ENCODE data around the gene FRY.

FRY gene

GRCh38 chr13:32222046-32222676, 190.6 kb downstream of the FRY start:
- Histone ChIP-seq H3K4me1 (ENCODE audit: control insufficient read depth, insufficient read depth, low read length) (peaks cover 3% of the 10 kb centered on the region), H3K9me3 (ENCODE audit: control insufficient read depth, low read length) (no peaks in the 10 kb centered on the region), H3K27me3 (replicated peaks; ENCODE audit: control insufficient read depth, insufficient read depth, low read length) (no peaks in the 10 kb centered on the region), H3K4me3 (ENCODE audit: low read length) (no peak overlapping the region), H3K9ac (ENCODE audit: low read length) (no peak overlapping the region), H3K36me3 (ENCODE audit: control insufficient read depth, insufficient read depth, low read length, severe bottlenecking) (peaks cover 8% of the 10 kb centered on the region)
- no peak for DNase-seq (ENCODE audit: low read depth)

DNA sequence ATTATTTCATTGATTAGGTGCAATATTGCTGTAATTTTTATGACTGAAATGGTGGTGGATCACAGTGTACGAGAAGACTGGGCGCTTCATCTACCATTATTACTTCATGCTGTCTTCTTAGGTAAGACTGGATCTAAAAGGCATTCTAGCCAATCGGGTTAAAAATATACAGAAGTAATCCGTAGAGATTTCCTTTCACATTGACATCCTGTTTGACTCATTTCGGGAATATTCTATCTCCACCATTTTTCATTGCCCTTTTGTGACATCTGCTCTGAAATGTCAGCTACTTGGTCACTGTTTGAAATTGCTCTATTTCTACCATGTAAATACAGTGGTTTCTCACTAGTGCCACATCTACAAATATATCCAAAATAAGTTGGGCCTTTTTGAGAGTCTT, 193.3 kb downstream of the FRY start:
- Histone ChIP-seq H3K4me1 (ENCODE audit: control insufficient read depth, insufficient read depth, low read length) (peaks cover 3% of the 10 kb centered on the region), H3K4me3 (ENCODE audit: low read length) (no peak overlapping the region), H3K36me3 (ENCODE audit: control insufficient read depth, insufficient read depth, low read length, severe bottlenecking) (peaks cover 13% of the 10 kb centered on the region), H3K9me3 (ENCODE audit: control insufficient read depth, low read length) (no peaks in the 10 kb centered on the region), H3K27me3 (replicated peaks; ENCODE audit: control insufficient read depth, insufficient read depth, low read length) (no peaks in the 10 kb centered on the region), H3K9ac (ENCODE audit: low read length) (no peak overlapping the region)
- no peak for DNase-seq (ENCODE audit: low read depth)

DNA sequence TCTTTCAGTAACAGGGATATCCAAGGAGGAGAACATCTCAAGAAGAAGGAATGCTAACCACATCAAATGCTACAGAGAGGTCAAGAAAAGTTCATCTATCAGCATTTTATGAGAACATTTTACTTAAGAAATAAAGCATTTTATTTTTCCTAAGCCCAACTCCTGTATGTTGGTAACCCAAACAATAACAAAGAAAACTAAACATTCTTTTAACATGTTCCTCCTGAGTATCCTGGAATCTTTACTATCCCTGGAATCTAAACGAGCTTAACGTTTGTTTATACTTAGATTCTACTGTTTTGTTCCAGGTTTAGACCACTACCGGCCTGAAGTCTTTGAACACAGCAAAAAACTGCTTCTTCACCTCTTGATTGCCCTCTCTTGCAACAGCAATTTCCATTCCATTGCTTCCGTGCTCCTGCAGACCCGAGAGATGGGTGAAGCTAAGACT, 193.9 kb downstream of the FRY start:
- H3K36me3 ChIP-seq (ENCODE audit: control insufficient read depth, insufficient read depth, low read length, severe bottlenecking): peaks cover 13% of the 10 kb centered on the region
- DNase-seq (ENCODE audit: low read depth): peak; percentile 74
- H3K9me3 ChIP-seq (ENCODE audit: control insufficient read depth, low read length): no peaks in the 10 kb centered on the region
- no peaks in the 10 kb centered on the region for H3K27me3 ChIP-seq (replicated peaks; ENCODE audit: control insufficient read depth, insufficient read depth, low read length)
- H3K4me1 ChIP-seq (ENCODE audit: control insufficient read depth, insufficient read depth, low read length): peaks cover 3% of the 10 kb centered on the region
- H3K4me3 ChIP-seq (ENCODE audit: low read length): no peak overlapping the region
- H3K9ac ChIP-seq (ENCODE audit: low read length): no peak overlapping the region

DNA sequence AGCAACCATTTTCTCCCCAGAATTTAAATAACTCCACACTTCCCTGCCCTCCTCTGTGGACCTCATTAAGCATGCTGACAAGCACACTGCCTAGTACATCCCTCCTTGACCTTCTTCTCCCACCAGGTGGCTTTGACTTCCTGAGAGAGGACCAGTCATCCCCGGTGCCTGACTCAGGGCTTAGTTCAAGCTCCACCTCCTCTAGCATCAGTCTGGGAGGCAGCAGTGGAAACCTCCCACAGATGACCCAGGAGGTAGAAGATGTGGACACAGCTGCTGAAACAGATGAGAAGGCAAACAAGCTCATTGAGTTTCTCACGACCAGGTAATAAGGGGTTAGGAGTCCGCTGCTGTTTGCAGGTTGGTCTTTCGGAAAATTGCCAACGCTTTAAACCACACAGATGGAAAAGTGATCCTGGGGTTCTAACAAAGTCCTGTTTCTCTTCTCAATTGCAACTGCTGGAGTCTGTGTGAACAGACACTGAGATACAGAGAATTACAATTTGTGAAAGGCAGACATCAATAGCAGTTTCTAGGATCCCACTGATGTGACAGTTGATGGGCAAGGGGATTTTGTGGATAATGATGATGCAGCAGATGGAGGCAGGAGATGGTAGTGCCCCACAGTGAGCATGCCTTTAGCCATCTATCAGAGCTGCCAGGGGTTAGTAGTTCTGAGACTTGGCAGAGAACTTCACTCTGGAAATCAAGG, 196.9 kb downstream of the FRY start:
- no peak for DNase-seq (ENCODE audit: low read depth)
- H3K36me3 ChIP-seq (ENCODE audit: control insufficient read depth, insufficient read depth, low read length, severe bottlenecking): peaks cover 10% of the 10 kb centered on the region

GRCh38 chr13:32229443-32229842, 197.9 kb downstream of the FRY start:
- no peak overlapping the region for H3K9ac ChIP-seq (ENCODE audit: low read length)
- H3K4me1 ChIP-seq (ENCODE audit: control insufficient read depth, insufficient read depth, low read length): peaks cover 14% of the 10 kb centered on the region
- H3K4me3 ChIP-seq (ENCODE audit: low read length): no peak overlapping the region
- peaks cover 10% of the 10 kb centered on the region for H3K36me3 ChIP-seq (ENCODE audit: control insufficient read depth, insufficient read depth, low read length, severe bottlenecking)
- DNase-seq (ENCODE audit: low read depth): no peak
- no peaks in the 10 kb centered on the region for H3K27me3 ChIP-seq (replicated peaks; ENCODE audit: control insufficient read depth, insufficient read depth, low read length)
- H3K9me3 ChIP-seq (ENCODE audit: control insufficient read depth, low read length): no peaks in the 10 kb centered on the region

More for the DNA sequence above, 196.9 kb downstream of the FRY start:
- peaks cover 13% of the 10 kb centered on the region for H3K4me1 ChIP-seq (ENCODE audit: control insufficient read depth, insufficient read depth, low read length)
- H3K9me3 ChIP-seq (ENCODE audit: control insufficient read depth, low read length): no peaks in the 10 kb centered on the region
- H3K27me3 ChIP-seq (replicated peaks; ENCODE audit: control insufficient read depth, insufficient read depth, low read length): no peaks in the 10 kb centered on the region
- H3K4me3 ChIP-seq (ENCODE audit: low read length): no peak overlapping the region
- H3K9ac ChIP-seq (ENCODE audit: low read length): no peak overlapping the region

GRCh38 chr13:32232263-32232662, 200.7 kb downstream of the FRY start:
- no peaks in the 10 kb centered on the region for H3K9me3 ChIP-seq (ENCODE audit: control insufficient read depth, low read length)
- no peak overlapping the region for H3K4me3 ChIP-seq (ENCODE audit: low read length)
- DNase-seq (ENCODE audit: low read depth): no peak
- H3K36me3 ChIP-seq (ENCODE audit: control insufficient read depth, insufficient read depth, low read length, severe bottlenecking): peaks cover 9% of the 10 kb centered on the region
- H3K9ac ChIP-seq (ENCODE audit: low read length): no peak overlapping the region
- H3K4me1 ChIP-seq (ENCODE audit: control insufficient read depth, insufficient read depth, low read length): peaks cover 11% of the 10 kb centered on the region
- no peaks in the 10 kb centered on the region for H3K27me3 ChIP-seq (replicated peaks; ENCODE audit: control insufficient read depth, insufficient read depth, low read length)

- H3K4me3 ChIP-seq (ENCODE audit: low read length): no peak overlapping the region
- H3K36me3 ChIP-seq (ENCODE audit: control insufficient read depth, insufficient read depth, low read length, severe bottlenecking): peaks cover 15% of the 10 kb centered on the region
- no peak for DNase-seq (ENCODE audit: low read depth)
- peaks cover 11% of the 10 kb centered on the region for H3K4me1 ChIP-seq (ENCODE audit: control insufficient read depth, insufficient read depth, low read length)
- no peaks in the 10 kb centered on the region for H3K27me3 ChIP-seq (replicated peaks; ENCODE audit: control insufficient read depth, insufficient read depth, low read length)
- no peaks in the 10 kb centered on the region for H3K9me3 ChIP-seq (ENCODE audit: control insufficient read depth, low read length)
- H3K9ac ChIP-seq (ENCODE audit: low read length): no peak overlapping the region
Observed at GRCh38 chr13:32233062-32233461, 201.5 kb downstream of the FRY start.

DNA sequence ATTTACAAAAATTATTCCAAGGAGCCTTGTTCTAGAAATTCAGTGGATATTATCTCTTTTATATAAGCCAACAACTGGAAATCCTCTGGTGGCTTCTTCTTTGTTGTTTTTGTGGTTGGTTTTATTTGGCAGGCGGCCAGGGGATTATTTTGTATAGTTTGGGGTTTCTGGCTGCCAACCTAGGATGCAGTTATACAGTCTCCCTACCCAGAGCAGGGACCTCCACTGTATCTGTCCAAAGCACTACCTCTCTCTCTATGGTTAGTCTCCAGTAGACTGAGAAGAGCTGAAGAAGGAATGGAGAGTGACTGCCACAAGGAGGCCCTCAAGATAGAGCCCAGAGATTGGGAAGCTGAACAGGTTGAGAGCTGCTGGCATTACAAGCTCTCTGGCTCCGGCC, 203.3 kb downstream of the FRY start:
- Histone ChIP-seq H3K9me3 (ENCODE audit: control insufficient read depth, low read length) (no peaks in the 10 kb centered on the region), H3K4me3 (ENCODE audit: low read length) (no peak overlapping the region), H3K4me1 (ENCODE audit: control insufficient read depth, insufficient read depth, low read length) (peaks cover 11% of the 10 kb centered on the region), H3K36me3 (ENCODE audit: control insufficient read depth, insufficient read depth, low read length, severe bottlenecking) (peaks cover 18% of the 10 kb centered on the region), H3K27me3 (replicated peaks; ENCODE audit: control insufficient read depth, insufficient read depth, low read length) (no peaks in the 10 kb centered on the region), H3K9ac (ENCODE audit: low read length) (no peak overlapping the region)
- DNase-seq (ENCODE audit: low read depth): no peak

- no peak overlapping the region for H3K4me3 ChIP-seq (ENCODE audit: low read length)
- no peak overlapping the region for H3K9ac ChIP-seq (ENCODE audit: low read length)
- peaks cover 25% of the 10 kb centered on the region for H3K36me3 ChIP-seq (ENCODE audit: control insufficient read depth, insufficient read depth, low read length, severe bottlenecking)
- H3K9me3 ChIP-seq (ENCODE audit: control insufficient read depth, low read length): no peaks in the 10 kb centered on the region
- peaks cover 9% of the 10 kb centered on the region for H3K4me1 ChIP-seq (ENCODE audit: control insufficient read depth, insufficient read depth, low read length)
- H3K27me3 ChIP-seq (replicated peaks; ENCODE audit: control insufficient read depth, insufficient read depth, low read length): no peaks in the 10 kb centered on the region
- DNase-seq (ENCODE audit: low read depth): no peak
Observed at GRCh38 chr13:32237681-32238080, 206.1 kb downstream of the FRY start.

- DNase-seq (ENCODE audit: low read depth): no peak
- Histone ChIP-seq H3K4me3 (ENCODE audit: low read length) (no peak overlapping the region), H3K36me3 (ENCODE audit: control insufficient read depth, insufficient read depth, low read length, severe bottlenecking) (peaks cover 23% of the 10 kb centered on the region), H3K27me3 (replicated peaks; ENCODE audit: control insufficient read depth, insufficient read depth, low read length) (no peaks in the 10 kb centered on the region), H3K4me1 (ENCODE audit: control insufficient read depth, insufficient read depth, low read length) (no peaks in the 10 kb centered on the region), H3K9ac (ENCODE audit: low read length) (no peak overlapping the region), H3K9me3 (ENCODE audit: control insufficient read depth, low read length) (no peaks in the 10 kb centered on the region)
Observed at GRCh38 chr13:32243695-32244094, 212.1 kb downstream of the FRY start.

DNA sequence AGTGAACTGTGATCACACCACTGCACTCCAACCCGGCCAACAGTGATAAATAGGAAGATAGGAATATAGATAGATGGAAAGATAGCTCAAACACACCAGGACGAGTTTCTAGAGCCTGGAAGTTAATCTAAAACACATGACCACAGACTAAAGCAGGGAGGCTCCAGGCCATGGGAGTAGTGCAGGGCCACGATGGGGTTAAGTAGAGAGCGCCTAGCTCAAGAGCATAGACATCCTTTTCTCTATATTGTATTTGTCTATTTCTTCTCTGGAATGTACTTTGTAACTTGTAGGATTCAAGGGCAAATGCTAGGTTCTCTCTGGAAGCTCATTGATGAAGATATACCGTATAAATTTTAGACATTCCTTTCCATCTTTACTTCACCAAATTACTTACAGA, 214.0 kb downstream of the FRY start:
- no peaks in the 10 kb centered on the region for H3K9me3 ChIP-seq (ENCODE audit: control insufficient read depth, low read length)
- H3K4me3 ChIP-seq (ENCODE audit: low read length): no peak overlapping the region
- peaks cover 17% of the 10 kb centered on the region for H3K36me3 ChIP-seq (ENCODE audit: control insufficient read depth, insufficient read depth, low read length, severe bottlenecking)
- no peaks in the 10 kb centered on the region for H3K4me1 ChIP-seq (ENCODE audit: control insufficient read depth, insufficient read depth, low read length)
- H3K9ac ChIP-seq (ENCODE audit: low read length): no peak overlapping the region
- DNase-seq (ENCODE audit: low read depth): no peak
- H3K27me3 ChIP-seq (replicated peaks; ENCODE audit: control insufficient read depth, insufficient read depth, low read length): no peaks in the 10 kb centered on the region

All from adipocyte (in vitro differentiated cells).